Measurements from ENCODE around the gene AGA.

AGA gene

GRCh38 chr4:177447417-177448004 is 5.3 kb upstream of the AGA start:
- no peak for DNase-seq (ENCODE audit: low spot score)

DNA sequence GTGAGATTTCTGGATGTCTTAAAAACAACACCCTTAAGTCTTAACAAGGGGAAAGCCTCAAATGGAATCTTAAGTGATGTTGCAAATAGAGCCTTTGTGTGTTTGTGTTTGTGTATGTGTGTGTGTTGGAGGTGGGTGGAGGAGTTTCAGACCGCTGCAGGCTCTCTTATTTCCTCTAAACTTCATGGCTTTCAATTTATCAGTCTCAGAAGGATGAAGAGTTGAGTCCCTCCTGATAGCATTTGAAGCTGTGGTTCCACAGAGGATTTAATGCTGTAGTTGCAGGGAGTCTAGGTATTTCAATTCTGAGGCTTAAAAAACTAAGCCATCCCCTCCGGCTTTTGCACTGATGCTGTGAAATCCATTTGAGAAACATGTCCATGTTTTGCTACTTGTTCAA is 4.3 kb upstream of the AGA start:
- no peak for DNase-seq (ENCODE audit: low spot score)

GRCh38 chr4:177444911-177445736 is 2.9 kb upstream of the AGA start:
- DNase-seq (ENCODE audit: low spot score), result no peak

- DNase-seq (ENCODE audit: low spot score), result peak; percentile 26
Observed at GRCh38 chr4:177441061-177441802, 1.0 kb downstream of the AGA start.

DNA sequence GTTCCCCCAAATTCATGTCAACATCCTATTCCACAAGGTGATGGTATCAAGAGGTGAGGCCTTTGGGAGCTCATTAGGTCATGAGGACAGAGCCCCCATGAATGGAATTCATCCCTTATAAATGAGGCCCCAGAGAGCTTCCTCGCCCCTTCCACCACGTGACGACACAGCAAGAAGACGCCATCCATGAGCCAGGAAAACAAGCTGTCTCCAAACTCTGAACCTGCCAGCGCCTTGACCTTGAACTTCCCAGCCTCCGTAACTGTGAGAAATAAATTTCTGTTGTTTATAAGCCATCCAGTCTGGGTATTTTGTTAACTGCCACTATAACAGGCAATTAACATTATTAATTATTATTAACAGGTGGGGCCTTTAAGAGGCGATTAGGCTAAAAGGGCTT is 5.8 kb downstream of the AGA start:
- DNase-seq (ENCODE audit: low spot score), result no peak

- no peak for DNase-seq (ENCODE audit: low spot score)
Observed at GRCh38 chr4:177434667-177435066, 7.6 kb downstream of the AGA start.

GRCh38 chr4:177427192-177427591 is 15.0 kb downstream of the AGA start:
- DNase-seq (ENCODE audit: low spot score), result no peak

GRCh38 chr4:177419434-177419833 is 22.8 kb downstream of the AGA start:
- no peak for DNase-seq (ENCODE audit: low spot score)

GRCh38 chr4:177413656-177414055 is 28.6 kb downstream of the AGA start:
- DNase-seq (ENCODE audit: low spot score), result no peak

GRCh38 chr4:177413076-177413475 is 29.2 kb downstream of the AGA start:
- no peak for DNase-seq (ENCODE audit: low spot score)

- no peak for DNase-seq (ENCODE audit: low spot score)
Observed at GRCh38 chr4:177411996-177412395, 30.2 kb downstream of the AGA start.

DNA sequence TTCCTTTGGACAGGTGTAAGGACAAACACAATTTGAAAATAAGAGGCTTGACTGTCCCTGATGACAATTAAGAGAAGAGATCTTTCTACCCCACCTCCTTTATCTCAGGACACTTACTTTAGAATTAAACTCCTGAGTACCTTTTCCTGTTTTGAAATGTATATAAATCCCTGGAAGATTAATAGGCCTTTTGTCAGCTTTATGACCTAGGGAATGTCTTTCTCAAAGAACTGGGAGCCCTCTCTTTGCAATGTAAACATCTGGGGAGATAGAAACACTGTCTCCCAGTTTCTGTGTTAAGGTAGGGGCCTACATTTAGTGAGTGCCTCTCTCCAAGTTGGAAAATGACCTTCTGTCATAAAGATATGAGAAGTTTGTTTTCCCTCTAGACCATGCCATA is 31.7 kb downstream of the AGA start:
- DNase-seq (ENCODE audit: low spot score), result no peak

- DNase-seq (ENCODE audit: low spot score), result no peak
Observed at GRCh38 chr4:177408023-177408422, 34.2 kb downstream of the AGA start.

DNA sequence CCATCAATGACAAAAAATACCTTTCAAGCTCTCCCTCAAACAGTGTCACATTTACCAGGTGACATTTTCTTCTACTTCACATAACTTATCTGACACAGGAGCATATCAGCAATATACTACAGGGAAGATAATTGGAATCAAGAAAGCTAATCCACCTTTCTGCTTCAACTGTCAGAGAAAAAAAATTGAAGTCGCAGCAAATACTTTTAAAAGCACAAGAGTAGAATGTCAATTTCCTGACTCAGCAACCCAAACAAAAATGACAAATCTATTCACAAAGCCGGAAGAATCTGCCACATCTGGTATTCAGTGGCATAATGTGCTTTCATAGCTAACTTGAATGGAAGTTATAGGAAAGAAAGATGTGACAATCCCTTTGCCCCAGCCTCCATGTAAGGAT is 36.7 kb downstream of the AGA start:
- DNase-seq (ENCODE audit: low spot score), result peak; percentile 26

DNA sequence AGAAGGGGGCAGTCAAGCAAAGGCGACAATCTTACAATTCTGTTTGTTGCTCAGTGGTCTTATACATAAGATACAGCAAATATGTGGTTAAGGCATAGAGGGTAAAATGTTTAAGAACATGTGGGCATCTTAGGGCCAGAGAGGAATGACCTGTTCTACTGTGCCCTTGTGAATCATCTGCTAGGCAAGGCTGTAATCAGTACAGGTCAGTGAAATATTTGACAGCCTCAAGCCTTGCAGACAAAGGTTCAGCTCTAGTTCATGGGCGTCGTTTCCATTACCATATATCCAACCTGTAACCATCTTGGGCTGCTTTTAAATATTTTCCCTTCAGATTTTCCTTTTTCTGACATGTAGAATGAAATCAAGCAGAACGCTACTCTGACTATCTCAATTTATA is 37.3 kb downstream of the AGA start:
- DNase-seq (ENCODE audit: low spot score), result peak; percentile 42

GRCh38 chr4:177404342-177404741 is 37.9 kb downstream of the AGA start:
- DNase-seq (ENCODE audit: low spot score), result no peak

- no peak for DNase-seq (ENCODE audit: low spot score)
Observed at GRCh38 chr4:177403746-177404145, 38.5 kb downstream of the AGA start.

DNA sequence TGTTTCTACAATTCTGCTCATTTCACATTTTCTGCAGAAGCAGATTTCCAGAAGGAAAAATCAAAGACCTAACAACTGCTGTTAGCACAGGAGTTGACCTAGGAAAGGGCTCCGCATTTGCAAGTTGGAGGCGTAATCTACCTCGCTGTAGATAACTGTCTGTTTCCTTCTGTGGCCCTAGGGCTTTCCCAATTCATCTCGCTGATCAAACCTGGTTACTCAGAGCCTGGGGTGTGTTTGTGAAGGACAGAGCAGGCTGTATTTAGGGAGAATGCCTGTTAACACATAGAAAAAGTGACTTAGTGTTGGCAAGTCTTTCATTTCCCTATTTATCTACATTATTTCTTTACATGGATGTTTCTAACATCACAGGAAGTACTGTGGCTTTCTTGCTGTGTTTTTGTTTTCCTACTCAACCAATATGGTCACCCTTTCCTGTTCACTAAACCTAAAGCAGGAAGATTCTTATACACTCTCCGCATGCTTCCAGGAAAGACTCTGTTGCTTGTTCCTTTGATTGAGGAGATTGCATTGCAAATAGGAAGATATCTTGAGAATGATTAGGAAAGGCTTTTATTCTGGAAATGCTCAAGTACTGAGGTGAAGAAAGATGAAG is 40.5 kb downstream of the AGA start:
- no peak for DNase-seq (ENCODE audit: low spot score)

DNA sequence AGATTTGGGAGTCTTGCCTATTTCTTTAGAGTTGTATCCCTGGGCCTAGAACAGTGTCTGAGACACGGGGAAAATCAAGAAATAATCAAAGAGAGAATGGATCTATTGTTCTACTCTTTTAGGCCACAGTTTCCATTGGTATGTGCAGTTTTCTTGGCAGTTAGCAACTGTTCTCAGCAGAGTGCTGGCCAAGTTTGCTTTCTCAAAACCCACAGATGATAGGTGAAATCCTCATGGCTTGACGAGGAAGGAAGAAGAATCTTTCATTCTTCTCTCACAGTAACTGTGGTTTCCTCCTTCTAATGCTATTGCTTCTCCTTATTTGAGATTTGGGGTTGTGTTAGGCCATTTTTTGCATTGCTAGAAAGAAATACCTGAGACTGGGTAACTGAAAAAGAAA is 42.2 kb downstream of the AGA start:
- DNase-seq (ENCODE audit: low spot score), result no peak

GRCh38 chr4:177396352-177396751 is 45.9 kb downstream of the AGA start:
- DNase-seq (ENCODE audit: low spot score), result no peak

GRCh38 chr4:177393236-177393635 is 49.0 kb downstream of the AGA start:
- DNase-seq (ENCODE audit: low spot score), result no peak

GRCh38 chr4:177391953-177392352 is 50.3 kb downstream of the AGA start:
- no peak for DNase-seq (ENCODE audit: low spot score)

DNA sequence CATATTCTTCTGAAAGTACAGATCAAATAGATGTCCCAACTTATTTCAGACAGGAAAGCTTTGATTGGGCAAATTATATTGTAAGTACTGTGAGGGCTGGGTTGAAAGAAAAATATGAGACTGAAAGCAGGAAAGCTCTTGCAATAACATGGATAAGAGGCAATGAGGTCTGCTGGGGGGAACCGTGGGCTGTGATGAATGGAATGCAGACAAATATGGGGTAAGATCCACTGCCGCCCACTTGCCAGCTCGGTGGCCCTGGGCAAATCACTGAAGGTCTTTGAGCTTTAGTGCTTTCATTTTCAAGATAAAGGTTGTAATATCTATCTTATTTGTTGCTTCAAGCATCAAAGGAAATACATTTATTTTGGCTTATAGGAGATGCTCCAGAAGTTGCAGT is 51.0 kb downstream of the AGA start:
- no peak for DNase-seq (ENCODE audit: low spot score)

All from kidney tubule cell (primary cell).